GM12878 (cell line): Measurements from ENCODE around the gene ZNF581.

Experiments used
- BACH1 ChIP-seq: fragments of 450-650 bp; IDR thresholded peaks from 2 replicates; pipeline ENCODE4 v1.6.1; 2017; ENCODE audit warnings: mild to moderate bottlenecking, borderline replicate concordance
- CBX5 ChIP-seq: sonication (generic); IDR thresholded peaks from 2 replicates; pipeline ENCODE4 v1.6.1; 2016; ENCODE audit warnings: low read depth, moderate library complexity, mild to moderate bottlenecking, inconsistent platforms
- CHD4 ChIP-seq: fragments of 200-600 bp; sonication (generic); IDR thresholded peaks from 2 replicates; pipeline ENCODE4 v1.6.1; 2016; ENCODE audit warnings: mild to moderate bottlenecking
- CTCF ChIP-seq, 3 experiments: IDR thresholded peaks in 2 of 3; conservative IDR thresholded peaks in 1 of 3; 2 replicates each; pipeline ENCODE4 v1.5.1; 2011; ENCODE audit warnings: low read depth in 3 of 3, low read length in 3 of 3, mild to moderate bottlenecking in 3 of 3, control low read depth in 2 of 3, moderate library complexity in 2 of 3, inconsistent platforms in 1 of 3, mixed read lengths in 1 of 3; ENCODE audit not compliant: control insufficient read depth in 2 of 3, insufficient read depth in 1 of 3; ENCODE audit errors: extremely low read depth in 1 of 3
- EGR1 ChIP-seq, 2 experiments: IDR thresholded peaks; 1 replicate in 1 of 2; 2 replicates in 1 of 2; pipeline ENCODE4 v1.6.1; 2011 to 2012; ENCODE audit warnings: low read depth in 2 of 2, low read length in 2 of 2, borderline replicate concordance in 1 of 2, mild to moderate bottlenecking in 1 of 2, moderate library complexity in 1 of 2
- ETV6 ChIP-seq, 2 experiments: fragments of 450-650 bp in 1 of 2; IDR thresholded peaks in 1 of 2; conservative IDR thresholded peaks in 1 of 2; 2 replicates each; pipeline ENCODE4 v1.6.1; 2014; ENCODE audit warnings: antibody characterized with exemption in 1 of 2, borderline replicate concordance in 1 of 2, low read depth in 1 of 2, mild to moderate bottlenecking in 1 of 2, moderate library complexity in 1 of 2
- EZH2 ChIP-seq: IDR thresholded peaks from 2 replicates; pipeline ENCODE4 v1.6.1; 2012; ENCODE audit warnings: low read depth, mild to moderate bottlenecking, control low read depth, inconsistent platforms, low read length, borderline replicate concordance; ENCODE audit not compliant: control insufficient read depth
- FOS ChIP-seq: IDR thresholded peaks from 3 replicates; pipeline ENCODE4 v1.6.1; 2011; ENCODE audit warnings: borderline replicate concordance; ENCODE audit not compliant: insufficient read length; ENCODE audit errors: extremely low read depth
- FOXK2 ChIP-seq: fragments of 450-650 bp; IDR thresholded peaks from 2 replicates; pipeline ENCODE4 v1.6.1; 2017; ENCODE audit warnings: mild to moderate bottlenecking, moderate library complexity
- MTA2 ChIP-seq: fragments of 450-650 bp; IDR thresholded peaks from 2 replicates; pipeline ENCODE4 v1.6.1; 2016; ENCODE audit warnings: low read depth, mild to moderate bottlenecking, moderate library complexity
- REST ChIP-seq: IDR thresholded peaks from 2 replicates; pipeline ENCODE4 v1.6.1; 2012; ENCODE audit warnings: mild to moderate bottlenecking, low read depth, low read length
- TAF1 ChIP-seq: IDR thresholded peaks from 2 replicates; pipeline ENCODE4 v1.6.1; 2011; ENCODE audit warnings: mild to moderate bottlenecking, low read depth, low read length, borderline replicate concordance
- TCF12 ChIP-seq: IDR thresholded peaks from 2 replicates; pipeline ENCODE4 v1.6.1; 2011; ENCODE audit warnings: low read depth, mild to moderate bottlenecking, low read length
- ZNF274 ChIP-seq: IDR thresholded peaks from one replicate; pipeline ENCODE4 v1.8.0; 2011; ENCODE audit not compliant: insufficient read length, insufficient read depth

GRCh38 chr19:55596304-55596703, 47.1 kb upstream of the ZNF581 start:
- TF ChIP-seq CTCF (IDR thresholded peaks at IDR 0.05 in 2 of 3, conservative IDR thresholded peaks at IDR 0.05 in 1 of 3; ENCODE audit: control insufficient read depth in 2 of 3, extremely low read depth in 1 of 3, insufficient read depth in 1 of 3, low read depth in 3 of 3, low read length in 3 of 3) (no peak), EGR1 (IDR thresholded peaks at IDR 0.05; ENCODE audit: borderline replicate concordance in 1 of 2, low read depth in 2 of 2, low read length in 2 of 2) (no peak), ZNF274 (no peak), TAF1 (no peak), MTA2 (no peak), BACH1 (no peak), TCF12 (no peak), FOS (no peak), FOXK2 (no peak), CHD4 (no peak), ETV6 (conservative IDR thresholded peaks at IDR 0.05 in 1 of 2, IDR thresholded peaks at IDR 0.05 in 1 of 2; ENCODE audit: borderline replicate concordance in 1 of 2, low read depth in 1 of 2) (no peak), CBX5 (no peak), EZH2 (no peak), REST (no peak)
